Amniotic epithelial cell (primary cell): ENCODE measurements around the gene KAT6B.

ENCODE experiments used
- DNase-seq: peaks from one replicate; pipeline ENCODE4 v3.0.0-alpha.2; 2010; ENCODE audit warnings: low read depth

Gene KAT6B

DNA sequence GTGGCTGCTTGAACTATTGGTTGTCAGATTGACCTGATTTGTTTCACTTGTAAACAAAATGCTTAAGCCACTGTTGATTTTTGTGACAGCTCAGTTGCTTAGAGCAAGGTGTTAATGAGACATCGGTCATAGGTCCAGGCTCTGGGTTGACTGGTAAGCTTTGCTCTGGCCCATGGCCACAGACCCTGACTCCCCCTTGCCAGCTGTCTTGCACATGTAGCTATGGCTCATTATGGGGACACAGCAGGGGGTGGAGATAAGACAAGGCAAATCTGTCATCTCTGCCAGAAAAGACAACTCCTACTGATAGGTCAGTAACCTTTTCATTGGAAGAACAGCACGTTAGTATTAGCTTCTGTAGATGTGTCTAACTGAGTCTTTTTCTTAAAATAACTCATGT, 95.3 kb downstream of the KAT6B start:
- DNase-seq, result no peak

DNA sequence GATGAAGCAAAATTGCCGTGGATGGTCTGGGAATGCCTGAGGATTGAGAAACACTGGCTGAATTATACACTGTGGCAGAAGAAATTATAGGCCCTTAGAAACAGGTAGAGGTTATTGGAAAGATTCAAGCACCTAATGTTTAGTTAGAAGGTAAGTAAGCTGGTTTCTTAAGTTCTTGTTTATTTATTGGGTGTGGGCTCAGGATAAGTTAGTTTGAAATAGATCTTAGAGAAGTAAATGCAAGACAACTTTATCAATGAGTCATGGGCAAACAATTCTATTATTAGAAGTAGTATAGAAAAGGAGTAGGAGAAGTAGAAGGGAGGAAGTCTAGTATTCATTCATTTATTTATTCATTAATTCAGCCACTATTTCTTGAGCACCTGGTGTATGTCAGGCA, 96.5 kb downstream of the KAT6B start:
- DNase-seq, result peak; percentile 27

DNA sequence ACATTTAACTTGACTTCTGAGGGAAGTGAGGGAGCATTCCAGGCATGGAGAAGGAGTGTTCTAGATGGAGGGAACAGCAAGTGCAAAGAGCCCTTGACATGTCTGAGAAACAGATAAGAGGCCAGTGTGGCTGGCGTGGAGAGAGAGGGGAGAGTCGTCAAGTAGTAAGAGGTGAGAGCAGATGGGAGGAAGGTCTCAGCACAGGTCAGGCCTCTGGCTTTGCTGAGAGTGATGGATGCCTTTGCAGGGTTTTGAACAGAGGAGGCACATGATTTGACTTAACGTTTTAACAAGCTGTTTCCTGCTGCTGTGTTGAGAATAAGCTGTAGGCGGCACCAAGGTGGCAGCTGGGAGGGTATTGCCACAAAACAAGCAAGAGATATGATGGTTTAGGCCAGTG, 97.2 kb downstream of the KAT6B start:
- peak; percentile 54 for DNase-seq

DNA sequence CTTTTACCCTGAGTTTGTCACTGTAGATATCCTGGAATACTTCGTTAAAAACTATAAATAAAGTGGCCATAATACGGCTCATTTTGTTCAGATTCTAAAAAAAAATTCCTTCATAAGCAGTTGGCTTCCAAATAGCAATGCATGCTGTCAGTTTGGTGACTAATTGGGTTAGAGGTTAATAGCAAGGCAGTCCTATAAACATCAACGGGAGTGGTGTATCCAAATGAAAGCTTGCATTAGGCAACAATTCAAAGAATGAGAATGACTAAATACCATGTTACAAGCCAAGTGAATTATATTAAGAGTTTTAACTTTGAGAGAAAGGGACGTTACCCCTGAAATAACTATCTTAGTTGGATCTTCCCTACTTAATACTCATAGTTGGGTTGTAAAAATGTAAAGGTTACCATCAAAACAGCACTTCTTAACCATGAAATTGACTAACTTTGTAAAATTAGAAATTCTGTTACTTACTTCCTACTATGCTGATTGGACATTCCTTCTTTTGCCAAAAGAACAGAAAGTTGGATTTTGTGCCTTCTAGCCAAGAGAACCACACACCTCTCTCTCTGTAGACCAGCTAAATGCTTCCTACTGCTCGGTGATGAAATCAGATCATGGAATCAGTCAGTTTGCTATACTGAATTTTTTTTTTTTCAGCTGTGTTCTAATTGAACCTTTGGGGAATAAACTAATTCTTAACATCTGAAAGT, 98.0 kb downstream of the KAT6B start:
- peak; percentile 97 for DNase-seq

DNA sequence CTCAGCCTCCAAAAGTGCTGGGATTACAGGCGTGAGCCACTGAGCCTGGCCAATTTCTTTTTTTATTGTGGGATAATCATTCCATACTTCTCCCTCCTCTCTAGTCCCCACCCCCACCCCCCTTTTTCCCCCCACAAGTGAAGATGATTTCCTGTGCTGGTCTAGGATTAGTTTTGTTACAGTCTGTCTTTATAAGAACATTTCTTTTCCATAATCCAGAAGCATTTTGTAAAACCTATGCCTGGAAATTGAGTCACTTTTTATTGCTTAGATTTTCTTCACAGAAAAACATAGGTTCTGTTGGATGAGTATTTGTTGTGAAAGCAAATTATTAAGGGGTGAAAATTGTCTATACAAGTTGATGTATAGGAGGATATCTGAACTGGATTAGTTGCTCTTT, 98.9 kb downstream of the KAT6B start:
- DNase-seq, result no peak

DNA sequence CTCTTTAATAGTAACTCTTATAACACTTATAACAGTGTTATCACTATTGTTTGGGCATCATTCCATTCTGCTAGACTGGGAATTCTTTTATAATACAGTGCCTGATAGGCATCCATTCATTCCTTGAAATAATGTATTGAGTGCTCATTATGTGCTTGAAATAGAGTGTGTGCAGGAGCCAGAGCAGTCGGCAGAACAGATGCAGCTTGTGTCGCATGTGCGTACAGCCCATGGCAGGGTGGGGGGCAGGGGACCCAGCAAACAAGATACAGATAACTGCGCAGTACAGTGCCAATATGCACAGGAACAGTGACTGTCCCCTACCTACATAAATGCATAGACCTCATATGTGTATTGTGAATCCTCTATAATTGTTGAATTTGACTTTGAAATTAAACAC, 99.3 kb downstream of the KAT6B start:
- DNase-seq, result no peak

DNA sequence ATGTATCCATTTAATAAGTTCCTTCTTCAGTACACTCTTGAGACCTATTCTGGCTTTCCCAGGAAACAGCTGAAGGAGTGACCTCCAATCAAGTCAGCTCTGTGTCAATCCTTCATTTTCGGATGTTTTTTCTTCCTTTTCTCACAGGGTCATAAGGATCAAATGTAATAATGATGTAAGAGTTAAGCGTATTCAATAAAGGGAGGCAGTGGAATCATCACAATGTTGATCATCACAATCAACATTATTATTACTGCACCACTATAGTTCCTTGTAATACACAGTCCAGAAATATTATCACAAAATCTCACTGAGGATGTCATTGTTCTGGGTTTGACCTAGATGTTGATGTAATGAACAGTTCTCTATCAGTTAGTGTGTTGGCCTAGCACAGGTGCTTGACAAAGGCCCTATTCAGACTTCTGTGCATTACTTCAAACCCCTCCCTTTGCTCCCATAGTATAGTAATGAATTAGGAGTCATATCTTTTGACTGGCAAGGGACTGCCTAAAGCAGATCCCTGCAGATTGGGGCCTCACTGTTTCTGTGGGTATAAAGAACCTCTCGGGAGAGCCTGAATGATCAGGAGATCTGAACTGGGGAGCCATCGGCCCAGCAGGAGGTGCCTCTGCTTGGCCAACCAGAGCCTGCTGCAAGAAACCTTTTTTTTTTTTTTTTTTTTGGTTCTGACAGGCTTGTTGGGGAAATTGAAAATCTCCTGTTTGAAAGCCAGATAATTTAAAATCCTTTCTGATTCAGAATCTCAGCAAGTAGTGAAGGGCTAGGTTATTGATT, 100.6 kb downstream of the KAT6B start:
- DNase-seq, result no peak

DNA sequence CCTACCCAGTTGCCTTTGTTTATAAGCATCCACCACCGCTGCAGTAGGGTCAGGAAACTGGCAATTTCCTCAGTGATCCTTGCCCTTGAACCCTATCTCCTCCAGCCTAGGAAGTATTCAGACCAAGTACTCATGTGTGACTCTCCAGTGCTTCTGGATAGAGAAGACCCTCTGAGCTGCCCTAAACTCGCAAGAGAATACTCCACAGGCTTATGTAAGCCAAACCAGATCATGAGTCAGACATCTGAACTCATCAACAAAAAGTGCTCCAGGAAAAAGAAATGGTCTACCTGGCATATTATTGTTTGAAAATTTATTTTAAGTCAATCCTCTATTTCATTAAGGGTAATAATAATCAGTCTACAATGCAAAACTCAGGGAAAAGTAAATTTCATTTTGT, 101.3 kb downstream of the KAT6B start:
- DNase-seq, result peak; percentile 36

DNA sequence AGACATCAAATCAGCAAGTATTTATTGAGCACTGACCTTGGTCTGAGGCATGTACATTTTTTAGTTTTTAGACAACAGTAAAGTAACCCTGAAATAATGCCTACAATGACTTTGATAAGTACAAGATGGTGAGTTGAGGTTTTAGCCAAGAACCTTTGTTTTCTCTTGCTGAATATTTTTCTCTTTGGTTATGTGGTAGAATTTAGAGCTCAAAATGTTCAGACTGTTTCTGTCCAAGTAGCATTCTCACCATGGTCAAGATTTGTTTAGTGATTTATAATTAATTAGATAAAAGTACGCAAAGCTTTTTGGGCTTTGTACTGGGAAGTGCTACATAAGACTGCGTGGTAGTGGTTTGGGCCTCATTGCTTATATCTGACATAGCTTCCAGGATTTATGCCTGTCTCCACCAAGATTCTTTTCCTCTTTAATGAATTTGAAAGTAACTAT, 102.4 kb downstream of the KAT6B start:
- DNase-seq, result peak; percentile 85

DNA sequence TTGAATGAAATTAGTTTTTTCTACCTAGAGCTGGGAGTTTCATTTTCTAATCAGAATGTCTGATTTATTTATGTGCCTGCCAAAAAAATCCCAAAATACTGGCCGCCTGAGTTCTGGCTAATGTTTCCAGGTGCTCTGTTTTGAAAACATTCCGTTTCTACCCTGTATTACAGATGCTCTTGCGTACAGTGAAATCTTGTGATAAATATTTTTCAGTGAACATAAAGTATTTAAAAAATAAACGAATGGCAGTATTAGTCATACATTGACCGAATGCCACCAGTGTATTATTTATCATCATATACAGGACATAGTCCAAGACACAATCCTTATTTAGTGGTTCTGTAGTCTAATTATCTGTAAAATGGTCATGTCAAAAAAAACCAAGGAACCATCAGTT, 102.8 kb downstream of the KAT6B start:
- no peak for DNase-seq

DNA sequence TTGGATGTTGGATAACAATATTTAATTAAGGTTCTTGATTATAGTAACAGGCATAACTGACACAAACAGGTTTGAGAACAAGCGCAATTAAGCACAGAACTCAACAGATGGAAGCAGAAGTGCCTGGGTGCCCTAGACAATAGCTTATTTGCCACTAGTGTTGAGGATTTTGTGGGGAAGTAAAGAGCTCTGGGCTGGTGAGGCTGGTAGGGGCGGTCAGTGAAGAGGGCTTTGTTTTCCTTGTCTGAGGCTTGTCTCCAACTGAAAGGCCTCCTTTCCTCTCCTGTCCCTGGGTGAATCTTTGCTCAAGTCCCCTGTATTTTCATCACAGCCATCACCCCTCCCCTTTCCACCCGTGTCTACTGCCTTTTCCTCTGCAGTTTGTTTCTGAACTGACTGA, 104.6 kb downstream of the KAT6B start:
- no peak for DNase-seq

DNA sequence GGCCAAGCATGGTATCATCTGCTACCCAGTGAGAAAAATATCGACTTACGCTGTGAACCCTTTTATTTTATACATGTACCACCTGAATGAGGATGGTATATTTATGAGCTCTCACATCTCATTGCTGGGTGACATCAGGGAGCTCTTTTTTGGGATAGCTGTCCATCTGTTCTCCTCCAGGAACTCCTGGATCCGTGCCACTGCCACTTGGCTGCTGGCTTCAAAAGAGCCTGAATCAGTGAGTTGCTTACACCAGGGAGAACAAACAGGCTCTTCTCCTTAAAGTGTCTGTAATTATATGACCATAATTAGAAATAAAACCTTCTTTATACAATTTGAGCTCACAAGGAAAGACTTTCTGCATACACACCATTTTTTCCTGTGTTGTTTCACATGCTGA, 106.2 kb downstream of the KAT6B start:
- DNase-seq, result no peak

DNA sequence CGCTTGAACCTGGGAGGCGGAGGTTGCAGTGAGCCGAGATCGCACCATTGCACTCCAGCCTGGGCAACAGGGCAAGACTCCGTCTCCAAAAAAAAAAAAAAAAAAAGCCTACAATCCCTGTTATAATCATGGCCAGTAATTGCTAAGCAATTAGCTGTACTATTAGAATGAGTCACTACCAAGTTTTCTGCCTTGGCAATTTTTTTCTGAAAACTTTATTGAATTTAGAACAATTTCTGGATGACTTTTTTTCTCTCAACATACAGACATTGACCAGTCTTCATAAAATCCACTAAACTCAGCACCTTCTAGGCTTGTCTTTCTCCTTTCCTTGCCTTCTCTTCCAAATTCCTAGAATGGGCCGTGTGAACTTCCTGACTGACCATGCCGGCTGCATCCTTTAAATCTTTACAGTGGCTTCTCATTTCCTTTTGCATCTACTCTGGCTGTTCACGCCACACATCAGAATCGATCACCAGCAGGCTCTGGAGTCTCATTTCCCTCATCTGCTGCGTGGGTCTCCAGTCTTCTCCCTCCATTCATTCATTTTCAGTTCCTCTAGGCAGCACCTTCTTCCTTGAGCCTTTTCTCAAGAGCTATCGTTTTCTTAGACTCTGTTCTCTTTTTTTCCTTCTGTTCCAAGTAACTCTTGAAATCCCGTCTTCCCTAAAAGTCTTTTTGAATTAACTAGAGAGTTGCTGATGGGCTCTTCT, 107.9 kb downstream of the KAT6B start:
- DNase-seq, result no peak

DNA sequence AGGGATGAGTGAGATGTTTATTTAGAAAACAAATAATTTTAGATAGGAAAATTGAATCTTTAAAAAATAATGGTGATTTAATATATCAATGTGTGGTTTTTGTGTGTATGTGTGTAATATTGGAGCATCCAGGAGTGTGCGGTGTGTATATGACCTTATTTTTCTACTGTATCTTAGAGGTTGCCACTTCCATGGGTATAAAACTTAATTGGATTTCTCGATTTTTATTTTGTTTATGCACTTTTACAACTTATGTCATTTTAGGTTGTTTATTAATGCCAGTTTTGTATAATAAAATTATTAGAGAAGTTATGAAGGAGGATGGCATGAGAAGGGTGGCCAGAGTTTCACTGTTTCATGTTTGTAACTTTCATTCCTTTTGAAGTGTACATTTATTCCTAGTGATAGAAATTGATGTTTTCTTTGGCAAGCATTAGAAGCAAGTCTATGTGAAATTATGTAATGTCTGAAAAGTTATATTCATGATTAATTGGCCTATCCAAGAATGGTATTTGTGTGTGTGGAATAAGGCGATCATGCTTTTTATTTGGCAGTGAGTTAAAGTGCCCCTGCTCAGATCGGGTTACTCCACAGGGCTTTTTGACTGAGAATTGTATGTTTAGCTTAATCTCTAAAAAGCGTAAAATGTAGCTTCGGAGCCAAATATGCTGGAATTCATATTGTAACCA, 110.3 kb downstream of the KAT6B start:
- DNase-seq, result peak; percentile 35

DNA sequence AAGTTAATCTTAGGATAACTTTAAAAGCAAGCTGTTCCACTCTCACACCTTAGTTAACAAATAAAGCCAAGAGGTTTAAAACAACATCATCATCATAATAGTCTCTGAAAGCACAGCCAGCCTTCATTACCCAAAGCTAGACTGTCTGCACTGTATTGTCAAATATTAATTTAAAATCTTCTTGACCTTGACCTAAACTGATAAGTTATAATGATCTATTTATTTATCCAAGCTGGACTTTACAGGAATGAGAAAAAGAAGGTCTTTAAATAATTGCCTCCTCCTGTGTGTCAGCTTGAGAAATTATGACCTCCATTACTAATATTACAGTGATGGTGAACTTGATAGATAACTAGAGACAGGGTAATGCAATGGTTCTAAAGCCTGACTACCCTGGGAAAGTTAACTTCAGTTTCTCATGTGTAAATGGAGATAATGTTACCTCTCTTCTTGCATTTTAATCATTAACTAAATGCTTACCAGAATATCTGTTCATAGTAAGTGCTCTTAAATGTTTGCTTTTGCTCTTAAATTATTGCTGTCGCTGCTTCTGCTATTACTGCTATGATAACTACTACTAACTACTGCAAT, 111.0 kb downstream of the KAT6B start:
- no peak for DNase-seq

DNA sequence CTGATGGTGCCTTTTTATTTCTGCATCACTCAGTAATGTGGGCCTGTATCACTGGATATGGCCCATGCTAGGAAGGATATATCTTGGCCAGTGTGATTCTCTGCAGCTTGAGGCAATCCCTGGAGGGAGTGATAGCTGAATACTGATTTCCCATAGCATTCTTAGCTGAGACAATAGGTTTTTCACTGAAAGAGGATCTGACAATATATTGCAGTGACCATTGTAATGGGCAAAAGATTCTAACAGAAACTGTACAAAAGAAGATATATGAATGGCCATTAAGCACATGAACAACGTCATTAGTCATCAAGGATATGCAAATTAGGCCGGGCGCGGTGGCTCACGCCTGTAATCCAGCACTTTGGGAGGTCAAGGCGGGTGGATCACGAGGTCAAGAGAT, 117.8 kb downstream of the KAT6B start:
- no peak for DNase-seq

DNA sequence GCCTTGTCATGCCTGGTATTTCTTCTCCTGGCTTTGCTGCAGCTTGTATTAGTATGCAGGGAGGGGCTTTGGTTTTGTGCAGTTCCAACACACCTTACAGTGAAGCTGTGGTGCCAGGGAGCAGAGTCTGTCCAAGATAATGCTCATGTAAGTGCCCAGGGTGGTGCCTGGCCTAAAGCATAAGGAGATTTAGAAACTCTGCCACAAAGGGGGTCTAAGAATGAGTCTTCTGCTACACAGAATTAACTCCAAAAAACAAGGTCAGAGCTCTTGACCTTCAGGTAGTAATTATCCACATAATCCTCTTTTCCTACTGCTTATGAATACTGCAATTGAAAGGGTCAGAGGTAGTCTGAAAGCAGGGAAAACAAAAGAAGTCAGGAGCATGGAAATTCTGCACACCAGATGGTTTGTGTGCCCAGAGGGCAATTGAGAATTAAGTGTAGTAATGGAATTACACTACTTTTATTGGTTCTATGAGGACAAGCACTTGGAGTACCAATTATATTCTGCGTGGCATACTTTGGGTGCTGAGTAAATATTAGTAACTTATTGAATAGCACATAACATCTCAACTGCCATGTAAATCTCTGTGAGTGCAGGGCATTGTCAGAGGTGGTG, 121.5 kb downstream of the KAT6B start:
- DNase-seq, result no peak

DNA sequence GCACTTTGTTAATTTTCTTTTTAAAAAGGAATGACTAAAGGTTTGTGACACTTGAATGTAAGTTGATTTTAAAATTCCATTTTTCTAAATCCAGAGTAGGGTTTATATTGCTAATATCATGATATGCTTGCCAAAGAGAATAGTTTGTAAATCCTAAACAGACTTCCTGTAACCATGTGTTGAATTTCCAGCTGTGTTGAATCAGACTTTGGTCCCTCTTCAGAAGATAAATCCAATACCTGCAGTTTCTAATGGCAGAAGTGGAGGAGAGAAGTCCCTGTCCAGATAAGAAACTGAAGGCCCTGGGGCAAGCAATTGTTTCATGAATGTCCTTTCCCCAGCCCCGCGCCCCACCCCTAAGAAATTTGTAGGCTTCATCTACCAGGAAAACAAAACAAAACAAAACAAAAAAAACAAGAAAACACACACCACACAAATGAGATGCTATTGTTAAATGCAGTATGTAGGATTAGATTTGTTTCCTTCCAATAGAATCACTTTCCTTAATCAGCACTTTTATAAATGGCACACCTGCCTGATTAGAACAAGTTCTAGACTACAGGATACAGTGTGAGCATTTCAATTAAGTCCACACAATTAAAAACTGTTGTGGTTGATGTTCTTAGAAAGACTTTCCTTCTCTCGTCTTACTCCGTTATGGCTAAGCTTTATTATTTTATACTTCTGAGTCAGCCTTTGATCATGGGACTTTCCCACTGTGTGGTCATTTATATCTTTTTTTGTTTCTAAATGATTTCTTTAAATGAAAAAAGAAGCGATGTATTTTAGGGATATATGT, 122.8 kb downstream of the KAT6B start:
- no peak for DNase-seq

DNA sequence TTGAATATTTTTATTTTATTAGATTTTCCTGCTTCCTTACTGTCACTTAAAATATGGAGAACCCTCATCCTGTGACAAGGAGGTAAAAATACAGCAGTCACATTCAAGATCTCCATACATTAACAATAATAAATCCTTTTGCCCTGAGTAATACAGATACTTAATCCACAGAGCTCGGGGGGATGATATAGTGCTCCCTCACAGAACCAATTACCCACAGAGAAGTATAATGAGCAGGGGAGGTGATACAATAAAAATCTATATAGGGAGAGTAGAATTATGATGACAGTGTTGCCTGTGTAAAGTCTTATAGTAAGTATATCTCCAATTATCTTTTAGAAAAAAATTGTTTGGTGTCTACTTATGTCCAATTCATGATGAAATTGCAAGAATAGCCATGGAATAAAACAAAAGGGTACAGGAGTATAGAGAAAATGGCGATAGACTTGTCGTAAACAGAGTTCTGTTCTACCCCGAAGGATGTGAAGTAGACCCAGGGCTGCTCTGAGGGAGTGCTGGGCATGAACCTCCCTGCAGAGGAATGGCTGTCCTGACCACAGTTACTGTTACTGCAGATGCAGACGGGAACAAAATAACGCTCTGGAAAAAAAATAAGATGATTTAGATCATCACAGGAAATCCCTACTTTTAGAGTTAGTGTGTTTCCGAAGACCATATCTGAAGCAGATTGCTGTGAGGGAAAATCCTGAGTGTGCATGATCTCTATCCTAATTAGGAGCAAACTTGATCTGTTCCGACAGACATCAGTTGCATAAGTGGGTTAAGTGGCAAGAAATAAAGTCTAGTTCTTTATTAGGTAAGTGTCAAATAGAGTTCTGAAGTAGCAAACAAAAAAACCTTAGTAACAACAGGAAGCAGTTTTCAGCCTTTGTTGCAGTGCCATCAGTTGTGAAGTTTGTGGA, 123.7 kb downstream of the KAT6B start:
- DNase-seq, result peak; percentile 21

DNA sequence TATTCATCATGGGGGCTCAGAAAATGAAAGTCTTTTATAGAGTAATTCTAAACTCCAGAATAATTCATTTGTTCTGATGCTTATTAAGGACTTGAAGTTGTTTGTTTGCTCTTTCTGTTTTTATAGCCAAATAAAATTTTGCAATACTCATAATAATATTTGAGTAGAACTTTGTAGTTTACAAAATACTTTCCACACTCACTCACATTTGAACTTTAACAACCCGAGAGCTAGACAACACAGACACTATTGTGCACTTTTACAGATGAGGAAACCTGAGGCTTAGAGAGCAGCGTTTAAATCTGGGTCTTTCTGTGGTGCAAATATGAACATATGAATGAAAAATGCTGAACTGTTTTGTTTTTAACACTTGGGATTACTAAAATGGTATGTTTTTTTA, 126.8 kb downstream of the KAT6B start:
- DNase-seq, result no peak
